A549 treated with dexamethasone at 1 μM for 4 hours (cell line): ENCODE results near the gene RIPOR2. TPM values are rescaled to one million over a fixed set of nuclear protein-coding genes. Genes with fewer than 3 reads are reported as not detected.

Experiments used
- total RNA-seq: library from RNA; stranded (reverse); fragments of 200-300 nt; extraction: Qiagen RNA extraction; gene quantifications from 5 replicates; pipeline ENCODE4 v1.2.3, GENCODE V29; 2022

Gene RIPOR2
- total RNA-seq = 0.47 to 0.80 TPM (median 0.64 TPM) in 5 replicates

GRCh38 chr6:24935366-24936152 lies at the start of gene RIPOR2:
Gene RIPOR2, minus strand, starts transcription at chr6:24935960. Its CDS starts 62 bp downstream, at chr6:24935898.

GRCh38 chr6:24798740-24799540 lies 136.8 kb downstream of the RIPOR2 start, which contains the start of gene ARMH2:
Gene ARMH2, minus strand, starts transcription at chr6:24798917. Its CDS starts 60 bp downstream, at chr6:24798857.

DNA sequence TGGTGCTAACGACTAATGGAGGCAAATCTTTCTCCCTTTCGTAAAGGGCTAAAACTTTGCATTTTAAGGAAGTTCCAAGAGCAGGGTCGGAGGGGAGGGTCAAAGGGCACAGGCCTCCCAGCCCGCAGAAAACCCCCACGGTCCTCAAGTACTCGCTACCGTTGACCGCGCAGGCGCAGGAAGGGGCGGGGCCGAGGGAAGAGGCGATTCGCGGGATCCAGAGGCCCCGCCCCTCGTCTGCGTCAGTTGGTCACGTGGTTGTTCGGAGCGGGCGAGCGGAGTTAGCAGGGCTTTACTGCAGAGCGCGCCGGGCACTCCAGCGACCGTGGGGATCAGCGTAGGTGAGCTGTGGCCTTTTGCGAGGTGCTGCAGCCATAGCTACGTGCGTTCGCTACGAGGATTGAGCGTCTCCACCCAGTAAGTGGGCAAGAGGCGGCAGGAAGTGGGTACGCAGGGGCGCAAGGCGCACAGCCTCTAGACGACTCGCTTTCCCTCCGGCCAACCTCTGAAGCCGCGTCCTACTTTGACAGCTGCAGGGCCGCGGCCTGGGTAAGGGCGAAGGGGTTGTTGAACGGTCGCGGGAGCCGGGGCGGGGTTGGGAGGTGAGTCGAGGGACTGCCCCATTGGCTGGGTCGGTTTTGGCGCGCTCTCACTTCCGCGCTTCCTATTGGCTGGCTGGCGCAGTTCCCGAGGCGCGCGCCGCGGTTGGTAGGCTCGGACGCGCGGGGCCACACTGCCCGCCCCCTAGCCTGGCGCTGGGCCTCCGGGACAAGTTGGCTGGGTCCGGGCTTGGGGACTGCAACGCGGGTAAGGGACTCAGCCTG lies 160.9 kb downstream of the RIPOR2 start, which contains the start of gene GMNN:
GMNN (plus strand) TSS at position 242 of the 824 bp plus-strand sequence. CDS start 2,310 bp downstream, outside the sequence.

Other genes starting within 250 kb of the RIPOR2 start
- 51.4 to 60.7 TPM (median 58.5 TPM) in 5 replicates for gene C6orf62, start 216.8 kb downstream of the RIPOR2 start, total RNA-seq
- gene GMNN, start 161.0 kb downstream of the RIPOR2 start, total RNA-seq = 56.2 to 72.1 TPM (median 61.6 TPM) in 5 replicates
- gene ARMH2, start 137.0 kb downstream of the RIPOR2 start, total RNA-seq = not detected in 5 replicates